Loucy (cell line): ENCODE measurements around the gene GRIN2A.

Source experiments
- EZH2phosphoT487 ChIP-seq: fragments of 200-600 bp; IDR thresholded peaks from 2 replicates; pipeline ENCODE4 v1.6.1; 2018; ENCODE audit warnings: antibody characterized with exemption, mild to moderate bottlenecking, moderate library complexity, borderline replicate concordance
- TF ChIP-seq, protein P1 (sequence below): fragments of 200-600 bp; sonication (generic); conservative IDR thresholded peaks from 2 replicates; pipeline ENCODE4 v1.5.1; 2014; ENCODE audit warnings: mild to moderate bottlenecking, antibody characterized with exemption, low read length

DNA sequence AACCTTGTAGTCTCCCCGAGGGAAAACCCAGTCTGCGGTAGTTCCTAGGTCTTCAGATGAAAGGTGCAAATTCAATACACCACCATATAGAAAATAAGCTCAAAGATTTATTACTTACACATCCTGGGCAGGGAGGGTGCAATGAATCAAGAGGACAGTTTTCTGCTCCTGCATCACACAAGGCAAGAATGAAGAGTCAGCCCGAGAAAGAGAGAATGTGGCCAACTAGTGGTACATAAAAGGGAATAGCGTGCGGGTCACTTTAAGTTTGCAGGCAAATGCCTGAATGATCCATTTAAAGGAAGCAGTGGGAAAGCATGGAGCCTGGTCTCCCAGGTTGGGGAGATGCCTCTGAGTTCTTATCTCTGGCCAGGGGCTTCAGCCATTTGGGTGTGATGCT is 403.4 kb downstream of the GRIN2A start:
- TF ChIP-seq, protein P1, sequence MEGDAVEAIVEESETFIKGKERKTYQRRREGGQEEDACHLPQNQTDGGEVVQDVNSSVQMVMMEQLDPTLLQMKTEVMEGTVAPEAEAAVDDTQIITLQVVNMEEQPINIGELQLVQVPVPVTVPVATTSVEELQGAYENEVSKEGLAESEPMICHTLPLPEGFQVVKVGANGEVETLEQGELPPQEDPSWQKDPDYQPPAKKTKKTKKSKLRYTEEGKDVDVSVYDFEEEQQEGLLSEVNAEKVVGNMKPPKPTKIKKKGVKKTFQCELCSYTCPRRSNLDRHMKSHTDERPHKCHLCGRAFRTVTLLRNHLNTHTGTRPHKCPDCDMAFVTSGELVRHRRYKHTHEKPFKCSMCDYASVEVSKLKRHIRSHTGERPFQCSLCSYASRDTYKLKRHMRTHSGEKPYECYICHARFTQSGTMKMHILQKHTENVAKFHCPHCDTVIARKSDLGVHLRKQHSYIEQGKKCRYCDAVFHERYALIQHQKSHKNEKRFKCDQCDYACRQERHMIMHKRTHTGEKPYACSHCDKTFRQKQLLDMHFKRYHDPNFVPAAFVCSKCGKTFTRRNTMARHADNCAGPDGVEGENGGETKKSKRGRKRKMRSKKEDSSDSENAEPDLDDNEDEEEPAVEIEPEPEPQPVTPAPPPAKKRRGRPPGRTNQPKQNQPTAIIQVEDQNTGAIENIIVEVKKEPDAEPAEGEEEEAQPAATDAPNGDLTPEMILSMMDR, result no peak
- no peak for TF ChIP-seq EZH2phosphoT487
